ENCODE results near the gene EOLA1. TPM values are rescaled to one million over a fixed set of nuclear protein-coding genes. Genes with fewer than 3 reads are reported as not detected.
A peak's percentile ranks its signal among the peaks of the same experiment; 100 is the strongest.

The EOLA1 gene
- total and polyA plus RNA-seq, 12 donors = 20.6 to 37.7 (median 26.1) TPM

GRCh38 chrX:149510386-149510785 is 30.4 kb upstream of the EOLA1 start:
- DNase-seq = no peak

GRCh38 chrX:149511081-149511480 is 29.7 kb upstream of the EOLA1 start:
- WGBS, 2 donors = 86 to 97% methylated on average over 5 of the region's 5 CpGs
- DNase-seq (no peak), ATAC-seq (no peak)
- no peak overlapping the region for H3K27ac ChIP-seq
- H3K9me3 ChIP-seq = no peaks in the 10 kb centered on the region
- intact Hi-C loops (cut with DNase I) = no loop called here
- H3K27me3 ChIP-seq = peaks cover 0 to 14% (median 0%) of the 10 kb centered on the region in 7 donors
- no peak overlapping the region for H3K4me3 ChIP-seq
- peaks cover 0 to 18% (median 0%) of the 10 kb centered on the region in 9 donors for H3K4me1 ChIP-seq
- TF ChIP-seq CTCF (IDR thresholded peaks at IDR 0.05) = no peak
- no peaks in the 10 kb centered on the region for H3K36me3 ChIP-seq

More at GRCh38 chrX:149510386-149510785, 30.4 kb upstream of the EOLA1 start:
- Histone ChIP-seq H3K27me3 (peaks cover 0 to 14% (median 0%) of the 10 kb centered on the region in 7 donors), H3K27ac (no peak overlapping the region), H3K4me1 (peaks cover 0 to 22% (median 4%) of the 10 kb centered on the region in 9 donors), H3K9me3 (no peaks in the 10 kb centered on the region), H3K4me3 (no peak overlapping the region), H3K36me3 (no peaks in the 10 kb centered on the region)
- intact Hi-C loops (cut with DNase I) = no loop called here
- peak in 1 of 9 donors; percentile 18 for TF ChIP-seq CTCF (IDR thresholded peaks at IDR 0.05)
- no peak for ATAC-seq
- 41% methylated on average over 4 of the region's 4 CpGs for WGBS, 2 donors

GRCh38 chrX:149512225-149512885 is 28.5 kb upstream of the EOLA1 start:
- intact Hi-C loops (cut with DNase I) = no loop called here
- Histone ChIP-seq H3K9me3 (no peaks in the 10 kb centered on the region), H3K36me3 (no peaks in the 10 kb centered on the region), H3K27ac (no peak overlapping the region), H3K4me1 (peaks cover 0 to 21% (median 0%) of the 10 kb centered on the region in 9 donors), H3K4me3 (no peak overlapping the region), H3K27me3 (peaks cover 0 to 11% (median 0%) of the 10 kb centered on the region in 7 donors)
- ATAC-seq = peak; percentile 50 to 79 (median 67)
- WGBS, 2 donors = 82 to 91% methylated on average over 4 of the region's 4 CpGs
- DNase-seq = peak in 1 of 2 donors; percentile 40
- peak; percentile 25 to 66 (median 59) for TF ChIP-seq CTCF (IDR thresholded peaks at IDR 0.05)

- ATAC-seq = peak in 1 of 8 donors; percentile 26
- no peak for DNase-seq
- no peak for TF ChIP-seq CTCF (IDR thresholded peaks at IDR 0.05)
- intact Hi-C loops (cut with DNase I) = no loop called here
- Histone ChIP-seq H3K36me3 (no peaks in the 10 kb centered on the region), H3K9me3 (no peaks in the 10 kb centered on the region), H3K4me3 (no peak overlapping the region), H3K27me3 (peaks cover 0 to 9% (median 0%) of the 10 kb centered on the region in 7 donors), H3K27ac (peak overlapping the region in 1 of 10 donors; percentile 8), H3K4me1 (peaks cover 0 to 21% (median 0%) of the 10 kb centered on the region in 9 donors)
- WGBS, 2 donors = 63 to 81% methylated on average over 9 of the region's 9 CpGs
These were observed 26.9 kb upstream of the EOLA1 start for GRCh38 chrX:149513825-149514428.

All from heart right ventricle (tissue), 16 donors.